TTC549 (cell line): Measurements from ENCODE around the gene GALR2.

Experiments
- FAIRE-seq: peaks from 2 replicates; lab custom pipeline; 2012; peaks lifted over from hg19 to GRCh38; lab: Jason Lieb, UNC

GALR2 gene

DNA sequence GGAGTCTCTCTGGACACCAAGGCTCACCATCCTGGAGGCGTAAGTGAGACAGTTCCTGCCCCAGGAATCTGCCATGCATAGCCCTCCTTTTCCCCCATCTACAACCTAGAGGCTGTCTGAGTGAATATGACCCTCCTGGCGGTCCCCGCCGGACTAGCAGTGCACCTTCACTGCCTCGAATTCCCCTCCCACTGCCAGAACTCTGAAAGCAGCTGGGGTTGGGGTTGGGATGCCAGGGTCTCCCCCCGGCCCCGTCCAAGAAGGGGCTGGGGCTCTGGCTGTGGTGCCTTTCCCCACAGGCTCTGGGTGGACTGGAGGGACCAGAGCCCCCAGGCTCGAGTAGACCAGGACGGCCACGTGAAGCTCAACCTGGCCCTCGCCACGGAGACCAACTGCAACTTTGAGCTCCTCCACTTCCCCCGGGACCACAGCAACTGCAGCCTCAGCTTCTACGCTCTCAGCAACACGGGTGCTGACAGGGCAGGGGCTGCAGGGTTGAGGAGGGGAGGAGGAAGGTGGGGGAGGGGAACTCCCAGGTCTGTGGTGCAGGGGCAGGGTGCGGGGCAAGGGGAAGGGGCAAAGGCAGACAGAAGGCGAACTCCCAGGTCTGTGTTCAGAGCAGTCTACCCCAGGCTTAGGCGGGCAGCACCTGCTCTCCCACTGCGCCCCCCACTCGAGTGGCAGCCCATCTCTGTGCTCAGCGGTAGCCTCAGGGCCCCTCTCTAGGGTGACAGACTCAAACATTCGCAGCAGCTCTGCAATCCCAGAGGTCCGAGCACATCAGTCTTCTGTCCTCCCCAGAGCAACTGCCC lies 5.6 kb downstream of the GALR2 start:
- no peak for FAIRE-seq

DNA sequence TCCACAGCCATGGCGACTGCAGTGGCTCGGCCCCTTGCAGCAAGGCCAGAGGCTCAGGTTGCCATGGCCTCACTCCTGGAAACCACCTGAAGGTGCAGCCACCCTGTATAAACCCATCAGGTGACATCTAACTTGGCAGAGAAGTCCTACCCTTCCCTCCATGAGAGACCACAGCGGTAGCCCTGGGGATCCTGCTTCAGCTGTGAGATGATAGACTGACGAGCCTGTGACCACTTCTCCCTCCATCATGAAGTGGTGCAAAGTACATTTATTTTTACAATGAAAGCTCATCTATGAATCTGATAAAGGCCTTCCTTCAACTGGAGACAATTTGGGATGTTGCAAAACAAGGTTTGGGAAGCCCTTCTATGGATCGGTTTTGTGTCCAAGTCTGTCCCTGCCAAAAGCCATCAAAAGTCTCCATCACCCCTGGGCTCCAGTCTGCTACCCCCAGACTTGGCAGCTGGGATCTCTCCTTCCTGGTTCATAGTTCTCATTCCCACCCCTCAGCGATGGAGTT lies 6.2 kb downstream of the GALR2 start:
- FAIRE-seq, result no peak

DNA sequence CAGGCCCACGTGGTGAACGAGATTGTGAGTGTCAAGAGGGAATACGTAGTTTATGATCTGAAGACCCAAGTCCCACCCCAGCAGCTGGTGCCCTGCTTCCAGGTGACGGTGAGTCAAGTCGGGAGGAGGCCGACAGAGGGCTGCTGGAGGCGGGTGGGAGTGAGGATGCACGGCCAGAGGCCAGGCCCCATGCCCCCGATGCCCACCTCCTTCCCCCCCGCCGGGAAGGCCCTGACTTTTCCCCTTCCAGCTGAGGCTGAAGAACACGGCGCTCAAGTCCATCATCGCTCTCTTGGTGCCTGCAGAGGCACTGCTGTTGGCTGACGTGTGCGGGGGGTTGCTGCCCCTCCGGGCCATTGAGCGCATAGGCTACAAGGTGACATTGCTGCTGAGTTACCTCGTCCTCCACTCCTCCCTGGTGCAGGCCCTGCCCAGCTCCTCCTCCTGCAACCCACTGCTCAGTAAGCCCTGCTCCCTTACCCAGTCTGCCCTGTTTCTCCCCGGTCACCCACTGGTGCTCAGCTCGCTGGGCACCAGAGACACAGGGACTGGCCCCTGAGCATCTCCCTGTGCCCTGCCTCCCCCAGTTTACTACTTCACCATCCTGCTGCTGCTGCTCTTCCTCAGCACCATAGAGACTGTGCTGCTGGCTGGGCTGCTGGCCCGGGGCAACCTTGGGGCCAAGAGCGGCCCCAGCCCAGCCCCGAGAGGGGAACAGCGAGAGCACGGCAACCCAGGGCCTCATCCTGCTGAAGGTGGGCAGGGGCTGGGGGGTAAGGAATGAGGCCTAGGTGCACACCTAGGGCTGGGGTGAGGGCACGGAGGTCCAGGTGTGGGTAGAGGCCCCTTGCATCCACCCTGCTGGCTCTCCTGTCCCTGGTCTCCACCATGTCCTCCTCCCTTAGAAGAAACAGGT lies 7.0 kb downstream of the GALR2 start:
- FAIRE-seq, result no peak

DNA sequence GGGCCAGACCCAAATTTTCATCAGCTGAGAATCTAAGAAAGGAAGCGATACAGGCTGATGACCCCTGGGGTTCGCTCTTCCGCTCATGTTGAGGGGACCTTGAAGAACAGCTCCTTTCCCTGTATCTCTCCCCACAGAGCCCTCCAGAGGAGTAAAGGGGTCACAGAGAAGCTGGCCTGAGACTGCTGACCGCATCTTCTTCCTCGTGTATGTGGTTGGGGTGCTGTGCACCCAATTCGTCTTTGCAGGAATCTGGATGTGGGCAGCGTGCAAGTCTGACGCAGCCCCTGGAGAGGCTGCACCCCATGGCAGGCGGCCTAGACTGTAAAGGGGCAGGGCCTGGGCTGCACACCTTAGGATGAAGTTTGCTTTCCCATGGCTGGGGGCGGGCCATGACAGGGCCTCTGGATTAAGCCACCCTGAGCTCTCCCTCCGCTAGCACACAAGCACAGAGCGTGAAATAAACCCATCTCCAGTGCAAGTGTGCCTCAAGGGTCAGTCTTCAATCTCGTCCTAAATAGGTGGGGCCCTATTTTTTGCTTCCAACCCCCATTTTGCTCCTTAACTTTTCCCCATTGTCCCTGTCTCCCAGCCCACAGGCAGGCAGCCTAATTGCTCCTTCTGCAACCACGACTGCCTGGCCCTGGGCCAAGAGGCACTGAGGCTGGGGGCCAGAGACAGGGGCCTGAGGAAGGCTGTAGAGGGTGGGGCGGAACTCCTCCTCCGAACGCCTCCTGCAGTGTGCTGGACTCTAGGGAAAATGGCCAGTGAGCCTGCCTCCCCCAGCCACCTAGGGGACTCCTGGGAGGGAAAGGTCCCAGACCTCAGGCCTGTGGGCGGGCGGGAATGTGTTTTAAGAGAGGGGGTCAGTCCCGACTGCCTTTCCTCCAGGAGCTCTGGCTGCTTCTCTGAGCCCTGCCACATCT lies 8.0 kb downstream of the GALR2 start:
- FAIRE-seq, result no peak

DNA sequence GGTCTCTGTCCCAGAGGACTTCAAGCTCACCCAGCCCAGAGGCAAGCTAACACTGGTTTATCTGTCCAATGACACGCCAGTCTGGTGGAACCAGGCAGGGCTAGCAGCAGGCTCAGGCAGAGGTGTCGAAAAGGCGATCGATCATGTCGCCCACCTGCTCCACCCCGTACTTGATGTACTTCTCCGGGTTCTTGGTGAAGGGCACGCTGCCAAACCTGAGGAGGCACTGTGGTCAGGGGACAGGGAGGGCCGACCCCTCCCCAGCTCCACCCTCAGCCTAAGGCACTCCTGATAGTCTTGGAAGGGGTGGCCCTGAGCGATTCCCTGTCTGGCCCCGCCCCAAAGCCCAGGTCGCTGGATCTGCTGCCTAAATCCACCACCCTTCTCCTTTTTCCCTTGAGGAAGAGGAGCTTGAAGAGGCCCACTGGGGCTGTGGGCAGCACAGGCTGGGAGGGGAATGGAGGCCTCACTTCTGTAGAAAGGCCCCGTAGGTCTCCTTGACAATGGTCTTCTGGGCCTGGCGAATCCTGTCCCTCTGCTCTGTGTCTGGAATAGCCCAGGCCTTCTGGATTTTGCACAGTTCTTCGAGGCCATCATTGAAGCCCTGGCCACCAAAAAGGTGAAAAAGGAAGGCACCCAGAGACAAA lies 9.1 kb downstream of the GALR2 start:
- FAIRE-seq, result no peak

DNA sequence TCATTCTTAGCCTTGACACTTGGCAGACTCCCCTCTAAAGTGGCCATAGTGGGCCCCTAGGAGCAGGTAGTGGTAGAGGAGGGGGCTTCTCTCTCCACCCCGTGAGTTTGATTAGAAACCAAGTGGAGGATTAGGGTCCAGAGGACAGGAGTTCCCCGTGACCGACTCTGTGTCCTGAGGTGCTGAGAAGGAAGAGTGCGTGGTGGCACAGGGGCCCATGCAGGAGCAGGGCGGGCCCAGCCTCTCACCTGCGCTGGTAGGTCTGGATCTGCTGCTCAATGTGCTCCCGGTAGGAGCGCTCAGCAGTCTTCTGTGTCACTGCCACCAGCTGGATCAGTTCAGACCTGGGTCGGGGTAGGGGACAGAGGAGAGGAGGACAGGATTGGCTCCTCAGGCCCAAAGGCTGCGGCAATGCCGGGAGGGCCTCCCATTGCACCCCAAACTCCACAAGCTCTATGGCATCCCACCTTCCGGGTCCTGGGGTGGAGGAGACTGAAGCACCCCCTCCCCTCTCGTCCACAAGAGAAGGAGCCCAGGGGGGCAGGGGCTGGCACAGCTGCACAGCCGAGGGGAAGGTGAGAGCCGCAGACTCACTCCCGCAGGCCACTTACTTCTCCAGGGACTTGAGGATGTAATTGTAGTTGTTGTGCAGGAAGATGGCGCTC lies 10.6 kb downstream of the GALR2 start:
- no peak for FAIRE-seq

DNA sequence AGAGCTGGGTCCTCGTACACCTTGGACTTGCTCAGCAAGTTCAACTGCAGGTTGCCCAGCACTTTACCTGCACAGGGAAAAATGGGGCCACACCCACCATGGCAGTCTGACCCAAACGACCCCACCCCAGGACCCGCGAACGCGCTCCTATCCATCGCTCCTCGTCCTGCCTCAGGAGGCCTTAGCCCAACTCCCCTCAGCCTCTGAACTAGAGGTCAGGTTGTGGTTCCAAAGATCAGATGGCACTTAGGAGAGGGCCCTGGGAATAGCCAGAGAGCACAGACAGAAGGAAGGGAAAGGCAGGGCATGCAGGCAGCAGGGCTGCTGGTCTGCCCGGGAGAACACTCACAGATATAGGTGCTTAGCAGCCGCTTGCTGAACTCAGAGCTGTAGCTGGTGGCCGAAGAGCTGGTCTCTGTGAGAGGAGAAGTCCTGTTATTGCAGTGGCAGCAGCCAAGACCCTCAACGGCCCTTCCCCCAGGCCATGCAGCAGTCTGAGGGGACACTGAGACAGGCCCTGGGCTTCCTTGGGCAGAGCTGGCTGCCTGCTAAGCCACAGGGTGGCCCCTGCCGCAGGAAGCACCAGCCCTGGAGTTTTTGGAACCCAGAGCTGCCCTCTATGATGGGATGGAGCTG lies 11.3 kb downstream of the GALR2 start:
- no peak for FAIRE-seq

DNA sequence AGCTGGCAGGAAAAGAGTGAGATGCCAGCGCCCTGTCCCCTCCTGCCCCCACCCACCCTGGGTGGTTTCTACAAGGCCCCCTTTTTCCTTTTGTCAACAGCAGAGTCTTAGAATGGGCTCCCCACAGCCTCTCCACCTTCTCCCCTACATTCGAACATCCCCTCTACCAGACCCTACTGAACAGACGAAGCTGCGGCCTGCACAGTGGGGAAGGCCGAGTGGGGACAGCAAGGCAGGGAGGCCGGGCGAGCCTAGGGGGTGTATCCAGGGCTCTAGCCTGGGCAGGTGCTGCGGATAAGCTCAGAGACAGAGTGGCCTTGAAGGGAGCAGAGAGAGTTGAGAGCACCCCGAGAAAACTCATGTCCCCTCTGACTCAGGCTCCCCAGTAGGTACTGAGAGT lies 11.8 kb downstream of the GALR2 start:
- no peak for FAIRE-seq

DNA sequence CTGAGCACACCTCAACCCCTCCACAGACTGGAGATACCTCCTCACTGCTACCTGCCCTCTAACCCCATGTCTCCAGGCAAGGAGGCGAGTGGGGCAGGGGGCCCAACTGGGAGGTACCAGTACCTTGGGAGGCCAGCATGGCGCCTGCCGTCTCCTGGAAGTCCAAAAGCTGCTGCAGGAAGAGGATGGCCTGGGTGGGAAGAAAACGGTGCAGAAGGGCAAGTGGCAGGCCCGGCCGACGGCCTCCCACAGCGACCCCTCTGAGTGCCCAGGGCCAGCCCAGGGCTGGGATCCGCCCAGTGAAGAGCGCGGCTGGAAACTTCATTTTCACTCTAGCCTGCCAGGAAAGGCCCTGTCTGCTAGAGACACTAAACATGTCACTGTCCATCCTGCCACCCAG lies 12.9 kb downstream of the GALR2 start:
- FAIRE-seq, result no peak

DNA sequence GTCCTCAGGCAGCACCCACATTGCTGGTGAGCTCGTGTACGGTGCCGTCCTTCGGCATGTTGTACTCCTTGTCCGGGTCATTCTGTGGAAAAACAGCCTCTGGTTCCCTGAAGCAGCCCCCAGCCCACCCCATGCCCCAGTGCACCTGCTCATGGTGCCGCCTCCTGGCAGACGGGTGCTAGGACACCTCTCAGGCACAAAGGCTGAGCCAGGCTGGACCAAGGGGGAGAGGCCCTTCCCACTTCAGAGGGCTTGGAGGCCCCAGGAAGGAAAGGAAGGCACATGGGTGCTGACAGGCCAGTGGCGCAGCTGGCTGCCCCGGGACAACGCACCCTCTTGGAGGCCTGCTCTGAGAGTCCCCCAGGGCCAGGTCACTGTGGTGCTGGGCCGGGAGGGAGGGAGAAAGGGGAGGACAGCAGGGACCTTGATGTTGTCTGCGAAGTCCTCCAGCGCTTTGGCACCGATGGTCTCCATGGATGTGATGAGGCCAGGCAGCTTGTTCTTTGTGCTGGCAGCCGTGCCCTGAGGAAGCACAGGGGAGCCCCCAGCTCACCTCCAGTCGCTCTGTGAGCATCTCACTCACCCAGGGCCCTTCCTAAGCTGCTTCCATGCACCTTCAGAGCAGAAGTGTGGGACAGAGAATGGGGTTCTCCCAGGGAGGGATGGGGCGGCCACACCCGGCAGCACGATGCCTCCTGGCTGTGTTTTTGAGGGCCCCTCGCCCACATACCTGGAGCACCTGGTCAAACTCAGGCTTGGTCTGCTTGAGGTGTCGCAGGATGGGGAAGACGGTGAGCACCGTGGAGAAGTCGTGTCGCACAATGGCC lies 13.7 kb downstream of the GALR2 start:
- FAIRE-seq, result no peak

DNA sequence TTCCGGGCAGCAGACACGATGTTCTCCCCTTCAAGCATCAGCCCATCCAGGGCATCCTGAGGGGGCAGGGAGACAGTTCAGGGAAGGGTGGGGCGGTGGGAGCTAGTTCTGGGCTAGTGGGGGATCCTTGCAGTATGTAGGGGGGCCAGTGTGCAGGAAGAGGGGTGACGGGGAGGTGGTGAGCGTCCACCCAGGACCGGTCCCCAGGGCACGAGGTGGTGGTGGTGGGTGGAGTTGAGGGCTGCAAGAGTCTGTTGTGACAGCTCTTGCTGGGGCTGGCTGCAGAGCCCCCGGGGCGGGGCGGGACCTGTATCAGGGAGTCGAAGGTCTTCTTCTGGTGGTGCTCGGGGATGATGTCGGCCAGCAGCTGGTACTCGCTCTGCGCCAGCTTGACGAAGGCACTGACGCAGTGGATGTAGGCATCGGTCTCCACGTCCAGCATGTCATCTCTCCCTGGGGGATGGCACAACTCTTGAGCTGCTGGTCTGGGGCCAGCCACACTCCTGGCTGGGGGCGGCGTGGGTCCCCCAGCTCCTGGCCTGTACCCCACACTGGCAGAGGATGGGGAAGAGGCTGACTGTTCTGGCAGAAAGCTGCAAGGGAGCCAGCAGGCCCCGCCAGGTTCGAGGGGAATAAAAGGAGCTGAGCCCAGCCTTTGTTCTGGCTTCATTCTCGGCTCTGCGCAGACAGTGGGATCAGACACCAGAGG lies 14.4 kb downstream of the GALR2 start:
- no peak for FAIRE-seq

DNA sequence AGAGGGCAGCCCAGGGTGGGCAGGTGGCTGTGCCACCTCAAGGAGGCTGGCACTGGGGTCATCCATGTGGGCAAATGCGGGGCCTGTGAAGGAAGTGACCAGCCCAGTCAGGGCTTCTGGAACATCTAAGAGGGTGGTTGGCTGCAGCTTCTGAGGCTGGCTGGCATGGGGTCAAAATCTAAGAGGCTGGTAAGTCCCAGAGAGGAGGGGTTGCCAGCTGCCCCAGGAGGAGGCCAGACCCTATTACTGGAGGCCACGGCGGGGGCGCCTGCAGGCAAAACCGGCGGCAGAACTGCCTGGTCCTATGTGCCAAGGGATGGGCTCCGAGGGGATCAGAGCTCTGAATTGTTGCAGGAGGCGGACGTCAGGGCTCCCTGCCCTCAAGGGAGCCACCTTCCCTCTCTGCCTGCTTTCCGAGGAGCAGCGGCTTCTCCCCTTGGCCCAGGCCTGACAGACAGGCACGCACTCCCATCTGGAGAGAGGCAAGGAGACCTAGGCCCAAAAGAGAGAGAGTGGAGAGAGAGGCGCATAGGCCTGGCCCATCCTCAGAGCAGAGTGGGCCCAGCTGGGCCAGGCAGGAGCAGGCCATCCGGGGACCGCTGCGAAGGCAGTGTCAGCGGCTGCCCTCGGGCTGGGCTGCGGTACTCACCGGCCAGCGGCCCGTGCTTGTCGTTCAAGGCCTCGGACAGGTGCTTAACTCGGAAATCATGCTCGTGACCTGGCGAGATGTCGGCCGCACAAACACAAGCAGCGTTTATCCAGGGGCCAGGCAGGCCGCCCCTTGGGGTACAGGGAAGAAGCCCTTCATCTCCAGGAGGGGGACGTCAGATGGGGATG lies 15.3 kb downstream of the GALR2 start:
- no peak for FAIRE-seq

DNA sequence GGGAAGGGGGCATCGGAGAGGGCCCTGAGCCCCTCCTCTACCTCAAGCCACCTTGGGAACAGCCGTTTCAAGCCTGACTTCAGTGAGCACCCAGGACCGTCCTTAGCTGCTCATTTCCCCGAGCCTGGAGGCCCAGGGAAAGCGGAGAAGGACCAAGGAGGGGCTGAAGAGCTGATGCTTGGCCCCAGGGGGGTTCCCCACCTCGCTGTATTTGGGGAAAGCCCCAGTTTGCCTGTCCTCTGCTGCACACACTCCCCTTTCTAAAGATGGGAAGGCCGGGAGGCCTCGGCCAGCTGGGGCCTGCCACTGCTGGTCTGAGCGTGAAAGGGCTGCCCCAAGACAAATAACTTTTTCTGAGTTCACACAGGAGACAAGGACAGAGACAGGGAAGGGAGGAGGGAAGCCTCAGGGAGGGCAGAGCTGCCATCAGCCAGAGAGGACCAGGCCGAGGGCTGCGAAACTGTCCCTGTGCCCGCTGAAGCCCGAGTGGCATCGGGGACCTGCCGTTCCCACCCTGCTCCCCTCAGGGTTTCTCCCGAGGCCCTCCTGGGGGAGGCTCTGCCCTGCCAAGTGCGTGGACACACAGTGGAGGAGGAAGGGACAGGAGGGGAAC lies 16.0 kb downstream of the GALR2 start:
- no peak for FAIRE-seq

DNA sequence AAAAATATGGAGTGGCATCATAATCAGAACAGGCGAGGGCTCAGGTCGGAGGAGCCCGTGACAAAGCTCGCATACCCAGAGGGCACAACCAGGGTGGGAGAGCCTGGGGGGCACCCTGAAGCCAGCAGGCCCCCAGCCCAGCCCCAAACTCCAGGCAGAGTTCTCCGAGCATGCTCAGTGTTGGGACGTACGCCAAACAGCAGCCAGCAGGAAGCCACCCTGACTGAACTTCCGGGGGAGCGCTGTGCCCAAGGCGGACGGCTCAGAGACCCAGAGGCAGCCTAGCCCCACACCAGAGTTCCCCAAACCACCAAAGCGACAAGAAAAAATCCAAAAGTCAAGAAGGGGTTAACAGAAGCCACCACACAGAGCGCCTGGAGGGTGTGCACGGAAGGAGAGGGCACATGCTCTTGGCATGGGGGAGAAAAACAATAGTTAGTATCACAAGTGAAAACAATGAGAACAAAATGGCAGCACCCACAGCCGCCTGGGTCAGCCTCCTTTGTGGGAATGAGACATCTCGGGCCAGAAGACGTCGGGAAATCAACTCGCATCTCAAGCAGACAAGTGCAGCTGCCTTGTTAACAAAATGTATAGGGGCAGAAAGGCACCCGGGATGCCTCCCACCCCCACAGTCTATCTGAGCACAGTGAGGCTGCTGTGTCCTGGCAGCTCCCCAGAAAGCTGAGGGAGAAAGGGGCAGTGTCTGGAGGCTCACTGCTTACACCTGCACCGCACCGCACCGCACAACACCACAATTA lies 17.1 kb downstream of the GALR2 start:
- no peak for FAIRE-seq

DNA sequence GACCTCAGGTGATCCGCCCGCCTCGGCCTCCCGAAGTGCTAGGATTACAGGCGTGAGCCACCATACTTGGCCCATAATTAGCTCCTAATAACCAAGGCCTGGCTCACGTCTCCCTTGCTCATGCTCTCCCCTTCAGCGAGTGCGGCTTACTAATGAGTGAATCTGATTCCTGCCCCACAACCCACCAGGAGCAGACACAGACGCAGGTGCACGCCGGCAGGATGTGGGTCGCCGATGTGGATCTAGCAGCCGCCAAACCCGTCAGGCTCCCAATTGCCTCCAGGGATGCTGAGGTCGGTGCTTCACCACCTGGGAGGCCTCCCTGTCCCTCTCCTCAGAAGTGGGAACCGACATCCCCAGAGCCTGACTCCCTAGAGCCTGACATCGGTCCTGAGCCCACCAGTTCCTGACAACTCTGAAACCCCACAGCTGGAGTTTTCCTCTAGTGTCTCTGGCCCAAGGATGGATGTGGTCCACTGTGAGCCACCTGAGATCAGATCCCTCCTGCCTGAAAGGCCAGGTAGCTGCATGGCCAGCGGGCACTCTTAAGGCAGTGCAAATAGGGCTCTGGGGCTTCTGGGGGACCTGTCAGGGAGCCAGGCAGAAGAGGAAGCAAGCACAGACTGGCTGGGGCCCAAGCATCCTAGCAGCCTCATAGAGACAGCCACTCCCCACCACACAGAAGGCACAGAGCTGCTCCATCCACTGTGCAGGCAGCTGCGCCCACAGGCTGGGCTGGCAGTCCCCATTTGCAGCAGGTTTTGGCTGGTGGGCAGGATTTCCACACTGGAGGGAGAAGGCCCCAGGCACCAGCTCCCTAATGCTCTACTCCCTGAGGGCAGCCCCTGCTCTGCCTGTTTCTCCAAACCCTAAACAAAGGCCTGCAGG lies 18.2 kb downstream of the GALR2 start:
- FAIRE-seq, result no peak

DNA sequence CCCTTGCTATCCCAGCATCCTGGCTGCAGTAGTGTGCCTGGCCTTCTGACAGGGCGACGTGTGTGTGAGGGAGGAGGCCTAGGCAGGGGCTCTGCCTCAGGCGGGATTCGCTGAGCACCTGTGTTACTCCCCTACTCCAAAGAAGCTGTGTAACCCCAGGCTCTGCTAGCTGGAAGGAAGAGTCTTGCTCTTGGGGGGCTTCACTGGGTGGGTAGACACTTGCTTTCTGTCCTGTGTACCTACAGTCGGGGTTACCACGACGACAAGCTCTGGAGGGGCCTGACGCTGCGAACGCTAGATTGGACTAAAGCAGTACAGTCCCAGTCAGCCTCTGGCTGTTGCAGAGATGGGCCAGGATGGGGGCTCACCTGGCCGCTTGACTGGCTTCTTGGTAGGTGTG lies 19.5 kb downstream of the GALR2 start:
- no peak for FAIRE-seq
